Mucosa of rectum (tissue), 2 donors: Measurements from ENCODE around the gene MLLT1.
A peak's percentile ranks its signal among the peaks of the same experiment; 100 is the strongest.

Source experiments
- H3K27ac ChIP-seq, 2 donors: one replicate each; pipeline ENCODE4 v1.7.0; 2013; ENCODE audit warnings: inconsistent platforms in 2 of 2, low read depth in 2 of 2, low read length in 2 of 2
- H3K27me3 ChIP-seq, 2 donors: one replicate each; pipeline ENCODE4 v1.7.0; 2013; ENCODE audit warnings: low read length in 2 of 2; ENCODE audit not compliant: control insufficient read depth in 2 of 2, insufficient read depth in 2 of 2
- H3K36me3 ChIP-seq, 2 donors: one replicate each; pipeline ENCODE4 v1.7.0; 2013; ENCODE audit warnings: low read length in 2 of 2; ENCODE audit not compliant: control insufficient read depth in 2 of 2, insufficient read depth in 2 of 2
- H3K4me1 ChIP-seq, 2 donors: one replicate each; pipeline ENCODE4 v1.7.0; 2013; ENCODE audit warnings: low read length in 2 of 2, mild to moderate bottlenecking in 1 of 2; ENCODE audit not compliant: control insufficient read depth in 2 of 2, insufficient read depth in 2 of 2
- H3K4me3 ChIP-seq, 2 donors: one replicate each; pipeline ENCODE4 v1.7.0; 2013; ENCODE audit warnings: low read length in 2 of 2
- H3K9ac ChIP-seq, 2 donors: one replicate each; pipeline ENCODE4 v1.7.0; 2013; ENCODE audit warnings: low read length in 2 of 2, low read depth in 1 of 2, mild to moderate bottlenecking in 1 of 2
- H3K9me3 ChIP-seq, 2 donors: one replicate each; pipeline ENCODE4 v1.7.0; 2013; ENCODE audit warnings: low read length in 2 of 2; ENCODE audit not compliant: control insufficient read depth in 2 of 2
- donor health status: healthy.
- donor health status: Normal muscosa, but diverticular disease.

Gene MLLT1

DNA sequence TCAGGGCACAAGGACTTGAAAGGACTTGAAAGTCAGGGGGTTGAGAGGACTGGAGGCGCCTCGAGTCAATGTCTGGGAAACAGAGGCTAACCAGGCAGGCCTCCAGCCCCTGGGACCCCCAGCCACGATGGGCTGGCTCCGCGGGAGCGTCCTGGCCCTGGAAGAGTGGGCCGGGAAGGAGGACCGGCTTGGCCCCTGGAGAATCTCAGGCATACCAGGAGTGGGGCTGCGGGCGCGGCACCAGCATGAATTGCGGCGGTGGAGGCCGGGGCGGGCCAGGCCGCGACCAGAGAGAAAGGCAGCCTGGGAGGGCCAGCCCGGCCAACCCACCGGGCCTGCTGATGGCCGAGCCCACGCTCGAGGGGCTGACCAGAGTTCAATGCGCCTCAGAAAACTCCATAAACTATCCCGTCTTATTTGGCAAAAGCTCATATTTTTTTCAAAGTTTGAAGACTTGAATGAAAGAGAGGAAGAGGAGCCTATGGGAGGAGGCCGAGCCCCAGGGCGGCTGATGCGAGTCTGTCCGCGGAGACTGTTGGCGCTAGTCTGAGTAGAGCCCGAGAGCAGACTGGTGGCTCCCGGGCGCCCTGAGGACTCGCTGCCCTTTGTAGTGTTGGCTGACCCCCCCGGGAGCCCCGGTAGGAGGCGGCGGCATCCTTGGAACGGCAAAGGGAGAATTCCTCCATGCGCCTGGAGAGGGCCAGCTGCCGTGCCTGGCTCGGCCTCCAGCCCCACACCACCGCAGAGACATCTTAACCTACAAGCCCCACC, 68.0 kb downstream of the MLLT1 start:
- Histone ChIP-seq H3K36me3 (peaks cover 5 to 8% of the 10 kb centered on the region in 2 donors), H3K27me3 (no peaks in the 10 kb centered on the region)

DNA sequence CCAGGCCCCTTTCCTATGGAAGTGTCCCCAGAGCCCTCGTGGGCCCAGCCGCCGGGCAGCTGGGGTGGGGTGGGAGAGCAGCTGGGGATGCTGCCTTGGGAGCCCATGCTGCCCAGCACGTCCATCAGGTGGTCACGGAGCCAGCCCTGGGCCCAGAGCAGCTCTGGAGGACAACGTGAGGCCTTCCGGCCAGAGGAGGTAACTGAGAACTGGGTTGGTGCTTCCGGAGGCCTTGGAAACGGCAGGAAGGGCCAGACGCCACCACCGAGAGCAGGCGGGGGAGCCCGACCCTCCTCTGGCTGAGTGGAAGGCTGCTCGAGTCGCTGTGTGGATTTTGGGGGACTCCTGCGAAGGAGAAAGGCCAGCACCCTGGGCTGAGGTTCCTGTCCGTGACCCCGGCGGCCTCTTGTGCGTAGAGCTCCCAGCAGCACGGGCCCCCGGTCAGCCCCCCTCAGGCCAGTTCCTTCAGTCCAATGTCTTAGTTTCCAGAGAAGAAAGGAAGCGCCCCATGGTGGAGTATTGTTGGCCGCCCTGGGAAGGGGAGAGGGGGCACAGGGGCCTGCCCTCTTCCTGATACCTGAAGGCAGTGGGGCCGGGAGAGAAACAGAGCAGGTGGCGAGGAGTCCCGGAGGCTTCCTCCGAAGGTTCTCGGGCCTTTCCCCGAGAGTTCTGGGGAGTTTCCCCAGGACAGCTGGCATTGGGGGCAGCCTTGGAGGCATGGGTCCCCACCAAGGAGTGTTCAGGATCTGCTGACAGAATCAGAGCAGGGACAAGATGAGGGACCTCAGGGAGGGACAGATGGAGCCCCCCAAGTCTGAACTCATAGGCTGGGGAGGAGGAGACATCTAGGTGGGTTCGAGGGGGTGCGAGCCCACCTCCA, 68.8 kb downstream of the MLLT1 start:
- Histone ChIP-seq H3K4me3 (no peak overlapping the region), H3K9me3 (no peaks in the 10 kb centered on the region), H3K9ac (no peak overlapping the region), H3K4me1 (no peaks in the 10 kb centered on the region), H3K27ac (no peak overlapping the region), H3K36me3 (peaks cover 4 to 8% of the 10 kb centered on the region in 2 donors), H3K27me3 (no peaks in the 10 kb centered on the region)

More for the DNA sequence above, 68.0 kb downstream of the MLLT1 start:
- H3K4me3 ChIP-seq: no peak overlapping the region
- H3K9ac ChIP-seq: no peak overlapping the region
- H3K27ac ChIP-seq: no peak overlapping the region
- H3K4me1 ChIP-seq: no peaks in the 10 kb centered on the region
- H3K9me3 ChIP-seq: no peaks in the 10 kb centered on the region

DNA sequence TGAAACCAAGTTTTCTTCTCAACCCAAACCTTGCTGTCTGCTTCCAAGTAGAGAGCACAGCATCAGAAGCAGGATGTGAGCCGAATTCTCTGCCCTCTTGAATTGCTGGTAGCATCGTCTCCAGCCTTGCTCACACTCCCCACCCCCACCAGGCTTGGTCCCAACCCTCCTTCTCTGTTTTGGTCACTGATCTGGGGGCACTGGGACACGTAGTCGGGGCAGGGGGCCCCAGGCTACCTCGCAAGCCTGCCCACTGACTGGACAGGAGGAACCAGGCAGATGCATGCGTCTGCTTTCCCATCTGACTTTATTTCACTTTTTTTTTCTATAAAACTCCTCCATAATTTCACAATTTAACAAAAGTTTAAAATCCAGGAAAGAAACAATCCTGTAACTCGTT, 69.7 kb downstream of the MLLT1 start:
- H3K4me1 ChIP-seq: no peaks in the 10 kb centered on the region
- no peak overlapping the region for H3K27ac ChIP-seq
- H3K4me3 ChIP-seq: no peak overlapping the region
- H3K9me3 ChIP-seq: no peaks in the 10 kb centered on the region
- no peaks in the 10 kb centered on the region for H3K27me3 ChIP-seq
- H3K36me3 ChIP-seq: peaks cover 0 to 6% of the 10 kb centered on the region in 2 donors
- H3K9ac ChIP-seq: no peak overlapping the region

DNA sequence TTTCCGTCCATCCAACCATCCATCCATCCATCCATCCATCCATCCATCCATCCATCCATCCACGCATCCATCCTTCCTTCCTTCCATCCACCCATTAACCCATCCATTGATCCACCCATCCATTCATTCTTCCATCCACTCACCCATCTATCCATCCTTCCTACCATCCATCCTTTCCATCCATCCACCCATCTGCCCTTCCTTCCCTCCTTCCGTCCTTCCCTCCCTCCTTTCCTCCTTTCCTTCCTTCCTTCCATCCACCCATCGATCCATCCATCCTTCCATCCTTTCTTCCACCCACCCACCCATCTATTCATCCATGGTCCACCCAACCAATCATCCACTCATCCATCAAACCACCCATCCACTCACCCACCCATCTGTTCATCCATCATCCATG, 70.1 kb downstream of the MLLT1 start:
- H3K27me3 ChIP-seq: no peaks in the 10 kb centered on the region
- H3K9ac ChIP-seq: no peak overlapping the region
- H3K4me1 ChIP-seq: no peaks in the 10 kb centered on the region
- H3K27ac ChIP-seq: no peak overlapping the region
- H3K9me3 ChIP-seq: no peaks in the 10 kb centered on the region
- peaks cover 0 to 2% of the 10 kb centered on the region in 2 donors for H3K36me3 ChIP-seq
- H3K4me3 ChIP-seq: no peak overlapping the region

DNA sequence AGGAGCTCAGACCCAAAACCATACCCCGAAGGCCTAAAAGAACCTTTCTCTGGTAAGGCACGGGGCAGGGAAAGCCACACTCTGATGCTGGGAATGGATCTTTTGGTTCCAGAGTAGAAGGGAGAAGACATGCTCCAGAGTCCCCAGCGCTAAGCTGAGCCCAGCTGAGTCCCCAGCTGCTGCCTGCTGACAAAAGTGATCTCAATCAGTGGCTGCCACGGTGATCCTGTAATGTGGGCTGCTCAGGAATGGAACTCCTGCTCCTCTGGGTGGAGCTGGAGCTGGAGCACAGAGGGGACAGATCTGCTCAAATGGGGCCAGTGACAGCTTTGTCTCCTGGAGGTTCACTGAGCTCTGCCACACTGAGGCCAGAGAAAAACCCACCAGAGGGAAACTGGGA, 70.5 kb downstream of the MLLT1 start:
- no peaks in the 10 kb centered on the region for H3K4me1 ChIP-seq
- no peak overlapping the region for H3K9ac ChIP-seq
- H3K27me3 ChIP-seq: no peaks in the 10 kb centered on the region
- H3K4me3 ChIP-seq: no peak overlapping the region
- no peaks in the 10 kb centered on the region for H3K9me3 ChIP-seq
- peaks cover 0 to 2% of the 10 kb centered on the region in 2 donors for H3K36me3 ChIP-seq
- H3K27ac ChIP-seq: no peak overlapping the region

DNA sequence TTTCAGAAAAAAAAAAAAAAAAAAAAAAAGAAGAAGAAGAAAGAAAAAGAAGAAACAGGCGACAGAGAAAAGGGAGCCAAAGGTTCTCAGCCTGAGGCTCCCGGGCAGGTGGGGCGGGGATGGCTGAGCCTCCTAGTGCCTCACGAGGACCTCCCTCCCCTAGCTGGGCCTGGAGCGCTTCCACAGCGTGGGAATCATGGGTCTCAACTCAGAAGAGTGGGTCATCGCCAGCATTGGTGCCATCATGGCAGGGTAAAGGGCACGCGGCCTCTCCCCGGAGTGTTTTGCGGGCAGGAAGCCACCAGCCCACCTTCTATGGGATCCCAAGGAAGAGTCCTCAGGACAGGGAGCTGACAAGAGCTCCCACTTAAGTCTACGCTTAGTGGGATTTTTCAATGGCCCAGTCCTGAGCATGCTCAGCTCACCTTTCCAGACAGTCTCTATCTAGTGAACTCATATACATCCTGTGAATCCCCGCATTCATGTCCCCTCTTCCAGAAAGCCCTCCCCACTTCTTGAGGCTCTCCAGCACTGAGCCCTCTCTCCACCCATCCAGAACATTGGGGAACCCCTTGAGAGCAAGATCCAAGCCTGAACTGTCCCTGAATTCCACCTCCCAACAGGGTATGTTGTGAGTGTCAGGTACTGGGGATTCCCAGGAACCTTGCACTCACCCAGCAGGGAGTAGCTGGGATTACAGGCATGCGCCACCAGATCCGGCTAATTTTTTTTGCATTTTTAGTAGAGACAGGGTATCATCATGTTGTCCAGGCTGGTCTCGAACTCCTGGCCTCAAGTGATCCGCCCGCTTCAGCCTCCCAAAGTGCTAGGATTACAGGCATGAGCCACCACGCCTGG, 74.7 kb downstream of the MLLT1 start:
- Histone ChIP-seq H3K27me3 (no peaks in the 10 kb centered on the region), H3K4me3 (no peak overlapping the region), H3K4me1 (no peaks in the 10 kb centered on the region), H3K9me3 (no peaks in the 10 kb centered on the region), H3K36me3 (no peaks in the 10 kb centered on the region), H3K9ac (no peak overlapping the region), H3K27ac (no peak overlapping the region)

DNA sequence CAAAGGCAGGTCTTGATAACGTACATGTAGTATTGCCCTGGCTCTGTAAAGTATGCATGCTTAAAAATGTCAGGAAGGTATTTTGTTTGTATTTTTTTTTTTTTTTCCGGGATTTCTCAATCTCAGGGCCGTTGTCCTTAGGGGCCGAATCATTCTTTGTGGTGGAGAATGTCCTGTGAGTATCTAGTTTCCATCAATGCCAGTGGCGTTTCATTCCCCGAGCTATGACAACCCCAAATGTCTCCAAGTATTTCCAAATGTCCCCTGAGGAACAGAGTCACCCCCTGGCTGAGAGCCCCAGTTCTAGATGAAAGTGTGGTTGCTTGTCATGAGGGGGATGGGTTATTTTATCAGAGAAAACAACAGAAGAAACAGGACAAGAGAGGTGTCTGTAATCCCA, 75.6 kb downstream of the MLLT1 start:
- Histone ChIP-seq H3K9ac (no peak overlapping the region), H3K4me1 (peaks cover 0 to under 1% of the 10 kb centered on the region in 2 donors), H3K27me3 (no peaks in the 10 kb centered on the region), H3K27ac (no peak overlapping the region), H3K36me3 (no peaks in the 10 kb centered on the region), H3K4me3 (no peak overlapping the region), H3K9me3 (no peaks in the 10 kb centered on the region)

DNA sequence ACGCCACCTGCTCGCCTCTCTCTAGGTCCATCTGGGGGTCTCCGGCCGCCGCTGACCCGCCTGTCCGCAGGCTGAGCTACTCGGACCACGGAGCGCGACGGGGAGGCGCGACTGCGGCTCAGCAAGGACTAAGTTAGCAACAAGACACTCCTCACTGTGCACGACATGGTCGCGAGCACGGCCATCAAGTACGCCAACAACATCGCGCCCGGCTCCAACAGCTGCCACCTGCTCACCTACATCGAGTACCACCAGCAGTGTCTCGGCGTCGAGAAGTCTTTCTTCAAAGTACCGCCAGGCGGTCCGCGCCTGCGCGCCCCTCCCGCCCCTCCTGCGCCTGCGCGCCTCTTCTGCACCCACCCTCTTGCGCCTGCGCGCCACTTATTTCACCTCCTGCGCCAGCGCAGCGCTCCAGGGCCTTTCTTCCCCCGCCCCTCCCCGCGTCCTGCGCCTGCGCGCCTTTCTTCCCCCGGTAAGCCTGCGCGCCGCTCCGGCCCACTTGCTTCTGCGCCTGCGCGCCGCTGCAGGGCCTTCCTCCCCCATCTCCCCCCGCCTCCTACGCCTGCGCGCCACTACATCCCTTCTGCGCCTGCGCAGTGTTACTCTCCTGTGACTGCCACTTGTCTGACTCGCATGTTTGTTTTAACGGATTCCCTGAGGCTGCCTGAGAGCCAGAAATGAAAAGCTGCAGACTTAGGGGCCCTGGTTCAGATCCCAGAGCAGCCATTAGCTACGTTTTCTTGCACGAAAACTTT, 80.4 kb downstream of the MLLT1 start:
- Histone ChIP-seq H3K4me1 (peaks cover 4% of the 10 kb centered on the region in 2 donors), H3K36me3 (no peaks in the 10 kb centered on the region), H3K9ac (peak overlapping the region; percentile 68 to 79), H3K4me3 (peak overlapping the region; percentile 93 to 94), H3K9me3 (no peaks in the 10 kb centered on the region), H3K27me3 (no peaks in the 10 kb centered on the region), H3K27ac (peak overlapping the region; percentile 51 to 56)

DNA sequence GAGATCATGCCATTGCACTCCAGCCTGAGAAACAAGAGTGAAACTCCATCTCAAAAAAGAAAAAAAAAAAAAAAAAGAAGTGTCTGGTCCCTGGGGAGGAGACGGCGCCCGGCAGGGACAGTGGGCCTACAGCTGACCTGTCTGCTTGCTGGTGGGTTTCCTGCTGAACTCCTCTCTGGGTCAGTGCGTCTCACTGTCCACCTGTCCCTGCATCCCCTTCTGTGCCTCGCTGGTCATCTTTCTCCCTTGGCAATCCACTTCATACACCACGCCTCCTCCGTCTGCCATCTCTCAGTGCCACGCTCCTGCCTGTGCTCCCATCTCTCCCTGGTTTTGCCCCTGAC, 80.9 kb downstream of the MLLT1 start:
- no peaks in the 10 kb centered on the region for H3K9me3 ChIP-seq
- no peaks in the 10 kb centered on the region for H3K27me3 ChIP-seq
- peaks cover 4% of the 10 kb centered on the region in 2 donors for H3K4me1 ChIP-seq
- no peaks in the 10 kb centered on the region for H3K36me3 ChIP-seq
- H3K27ac ChIP-seq: peak overlapping the region in 1 of 2 donors; percentile 56
- peak overlapping the region; percentile 68 to 79 for H3K9ac ChIP-seq
- peak overlapping the region; percentile 93 to 94 for H3K4me3 ChIP-seq
